HL-60 (cell line): ENCODE data around the gene GGTLC2.

Experiments
- CTCF ChIP-seq: IDR thresholded peaks from one replicate; pipeline ENCODE4 v1.5.1; 2011; ENCODE audit warnings: low read length, control low read depth, inconsistent platforms; ENCODE audit not compliant: insufficient read depth
- GABPA ChIP-seq: IDR thresholded peaks from 2 replicates; pipeline ENCODE4 v1.6.1; 2012; ENCODE audit warnings: low read depth
- POLR2AphosphoS5 ChIP-seq: IDR thresholded peaks from 2 replicates; pipeline ENCODE4 v1.6.1; 2012; ENCODE audit warnings: low read depth
- REST ChIP-seq: IDR thresholded peaks from 2 replicates; pipeline ENCODE4 v1.6.1; 2012; ENCODE audit warnings: low read depth; ENCODE audit not compliant: insufficient replicate concordance

GRCh38 chr22:22671506-22671905 lies 27.1 kb downstream of the GGTLC2 start:
- TF ChIP-seq CTCF: no peak
- no peak for TF ChIP-seq POLR2AphosphoS5
- TF ChIP-seq GABPA: no peak
- no peak for TF ChIP-seq REST
